GM12892 (cell line): Measurements from ENCODE around the gene HSD11B2.

ENCODE experiments used
- POLR2A ChIP-seq: IDR thresholded peaks from 2 replicates; pipeline ENCODE4 v1.6.1; 2011; ENCODE audit warnings: low read depth, low read length, control low read depth
- POLR2AphosphoS5 ChIP-seq: IDR thresholded peaks from 2 replicates; pipeline ENCODE4 v1.6.1; 2011; ENCODE audit warnings: low read depth, low read length, control low read depth

- TF ChIP-seq POLR2AphosphoS5 (no peak), POLR2A (no peak)
These were observed 55.9 kb downstream of the HSD11B2 start for GRCh38 chr16:67486805-67487204.
